HTERT RPE-1 (cell line): ENCODE data around the gene ZNF576.
"Not testable (repeated sequence)": the region's sequence is repeated elsewhere in the genome, so short reads cannot be mapped to it uniquely, and the experiment has no call there.

Experiments used
- in situ Hi-C: fragments of 300-500 bp; cut with MboI; formaldehyde crosslinking; loops from 4 replicates; pipeline ENCODE4 v1.14.3; 2020; ENCODE audit warnings: low sequenced_read_pairs

ZNF576 gene

GRCh38 chr19:43574424-43575155, 21.8 kb upstream of the ZNF576 start:
- in situ Hi-C loops: no loop called here

DNA sequence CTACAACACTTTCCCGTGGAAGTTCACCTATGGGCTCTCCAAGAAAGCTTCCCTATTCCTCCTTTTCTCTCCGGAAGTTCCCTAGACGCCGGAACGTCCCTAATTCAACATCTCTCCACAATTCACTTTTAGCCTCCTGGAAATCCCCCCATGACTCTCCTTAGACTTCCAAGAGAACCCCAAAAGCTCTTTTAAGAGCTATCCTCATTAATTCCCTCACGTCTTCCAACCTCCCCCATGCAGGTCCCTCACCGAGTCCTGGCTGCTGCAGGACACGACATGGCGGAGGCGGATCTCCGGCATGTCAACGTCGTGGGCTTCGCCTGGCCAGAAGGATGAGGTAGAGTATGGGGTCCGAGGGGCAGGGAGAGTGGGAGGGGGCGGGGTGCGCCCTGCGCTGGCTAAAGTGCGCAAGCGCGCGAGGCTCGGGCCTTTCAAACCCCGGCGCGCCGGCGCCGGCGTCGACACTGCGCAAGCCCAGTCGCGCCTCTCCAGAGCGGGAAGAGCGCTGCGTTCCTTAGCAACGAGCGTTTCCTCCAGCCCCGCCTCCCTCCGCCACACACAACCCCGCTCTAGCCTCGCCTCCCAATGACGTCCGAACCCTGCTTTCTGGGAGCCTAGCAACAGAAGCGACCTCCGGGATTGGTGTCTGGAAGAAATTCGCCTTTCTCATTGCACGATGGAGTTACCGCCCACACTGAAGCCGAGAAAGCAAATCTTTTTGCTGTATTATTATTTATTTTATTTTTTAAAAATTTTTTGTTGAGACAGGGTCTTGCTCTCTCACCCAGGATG, 21.0 kb upstream of the ZNF576 start, which contains the start of the genes PINLYP and XRCC1:
PINLYP (plus strand) TSS at position 646 of the 795 bp plus-strand sequence. CDS start 1,391 bp downstream, outside the sequence.
XRCC1 (minus strand) TSS at position 372 of the 795 bp plus-strand sequence; CDS start at position 303, 69 bp downstream.
- in situ Hi-C loops: no loop called here

- in situ Hi-C loops: no loop called here
Measured at GRCh38 chr19:43575955-43576878, 20.2 kb upstream of the ZNF576 start.

DNA sequence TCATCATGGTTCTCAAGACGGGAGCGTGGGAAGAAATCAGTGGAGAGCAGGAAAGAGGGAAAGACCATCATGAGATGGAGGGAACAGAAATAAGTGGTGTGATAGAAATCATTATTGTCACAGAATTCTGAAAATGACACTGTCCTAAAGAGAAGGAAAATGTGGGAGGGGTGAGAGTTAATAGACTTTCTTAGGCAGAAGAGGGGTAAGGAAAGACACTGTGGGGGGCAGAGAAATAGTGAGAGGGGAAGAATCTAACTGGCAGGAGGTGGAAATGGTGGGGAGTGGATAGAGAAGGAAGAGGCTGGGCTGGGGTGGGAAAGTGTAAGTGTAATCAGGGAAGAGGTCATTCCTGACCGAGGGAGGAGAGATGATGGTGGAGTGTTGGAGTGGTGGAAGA, 17.6 kb upstream of the ZNF576 start:
- in situ Hi-C loops: no loop called here

GRCh38 chr19:43581467-43581866, 14.9 kb upstream of the ZNF576 start:
- in situ Hi-C loops: no loop called here

DNA sequence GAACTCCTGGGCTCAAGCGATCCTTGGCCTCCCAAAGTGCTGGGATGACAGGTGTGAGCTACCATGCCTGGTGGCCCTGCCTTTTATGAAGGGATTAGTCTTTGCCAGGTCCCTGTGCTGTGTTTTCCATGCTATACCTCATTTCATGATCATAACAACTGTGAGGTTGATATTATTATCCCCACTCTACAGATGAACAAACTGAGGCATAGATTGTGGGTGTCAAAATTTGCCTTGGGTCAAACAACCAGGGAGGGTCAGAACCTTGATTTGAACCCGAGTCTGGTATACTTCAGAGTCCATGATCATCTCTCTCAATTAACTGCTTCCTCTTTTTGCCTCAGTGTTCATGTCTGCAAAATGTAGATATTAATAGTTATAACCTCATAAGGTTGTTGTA, 13.9 kb upstream of the ZNF576 start:
- in situ Hi-C loops: no loop called here

DNA sequence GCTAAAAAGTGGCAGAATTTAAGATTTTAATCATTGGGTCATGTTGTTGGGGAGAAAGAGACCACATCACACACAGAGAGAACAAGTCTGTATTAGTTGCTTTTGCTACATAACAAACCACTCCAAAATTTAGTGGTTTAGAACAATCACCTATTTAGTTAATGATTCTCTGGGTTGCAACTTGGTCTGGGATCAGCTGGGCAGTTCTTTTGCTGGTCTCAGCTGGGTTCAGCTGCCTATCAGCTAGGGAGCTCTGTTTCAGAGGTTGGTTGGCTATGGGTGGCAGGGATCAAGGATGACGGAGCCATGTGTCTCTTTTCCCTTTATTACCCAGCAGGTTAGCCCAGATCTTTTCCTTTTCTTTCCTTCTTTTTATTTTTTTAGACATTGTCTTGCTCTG, 11.9 kb upstream of the ZNF576 start:
- in situ Hi-C loops: no loop called here

DNA sequence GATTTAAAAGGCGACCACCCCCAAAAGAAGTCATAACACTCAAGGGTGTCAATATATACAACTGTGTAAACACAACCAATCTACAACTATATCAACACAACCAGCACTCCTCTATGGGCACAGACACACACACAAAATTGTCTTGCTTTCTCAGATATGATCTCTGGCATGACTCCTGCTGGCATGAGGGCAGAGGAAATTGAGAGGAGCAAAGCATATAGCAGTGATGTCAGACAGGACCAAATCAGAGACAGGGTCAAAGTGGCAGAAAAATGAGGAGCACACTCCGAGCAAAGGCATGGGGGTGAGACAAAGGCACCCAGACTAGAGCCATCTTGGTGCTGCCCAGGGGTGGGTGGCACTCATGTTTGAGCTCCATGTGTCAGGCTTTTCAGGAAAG, 10.0 kb upstream of the ZNF576 start:
- in situ Hi-C loops: no loop called here

GRCh38 chr19:43587029-43587428, 9.4 kb upstream of the ZNF576 start:
- in situ Hi-C loops: not testable (repeated sequence)

- in situ Hi-C loops: no loop called here
Measured at GRCh38 chr19:43589277-43589676, 7.1 kb upstream of the ZNF576 start.

GRCh38 chr19:43589678-43590077, 6.7 kb upstream of the ZNF576 start:
- in situ Hi-C loops: no loop called here

GRCh38 chr19:43591904-43592772, 4.3 kb upstream of the ZNF576 start:
- in situ Hi-C loops: no loop called here

GRCh38 chr19:43592800-43593350, 3.5 kb upstream of the ZNF576 start:
- in situ Hi-C loops: no loop called here

DNA sequence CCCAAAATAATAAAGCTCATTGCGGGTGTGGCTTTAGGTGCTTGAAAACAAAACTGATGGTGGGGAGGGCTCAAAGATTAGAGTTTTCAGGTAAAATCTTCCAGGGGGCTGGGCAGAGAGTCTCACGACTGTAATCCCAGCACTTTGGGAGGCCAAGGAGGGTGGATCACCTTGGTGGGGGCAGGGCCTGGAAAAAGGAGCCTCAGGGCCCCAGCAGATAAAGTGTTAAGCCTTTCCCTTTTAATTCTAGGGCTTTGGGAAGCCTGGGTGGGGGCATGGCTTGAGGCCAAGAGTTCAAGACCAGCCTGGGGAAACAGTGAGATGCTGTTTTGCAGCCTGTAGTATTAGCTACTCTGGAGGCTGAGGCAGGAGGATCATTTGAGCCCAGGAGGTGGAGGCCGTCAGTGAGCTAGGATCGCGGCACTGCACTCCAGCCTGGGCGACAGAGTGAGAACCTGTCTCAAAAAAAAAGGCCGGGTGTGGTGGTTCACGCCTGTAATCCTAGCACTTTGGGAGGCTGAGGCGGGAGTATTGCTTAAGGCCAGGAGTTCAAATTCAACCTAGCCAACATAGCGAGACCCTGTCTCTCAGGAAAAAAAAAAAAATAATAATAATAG, 2.2 kb upstream of the ZNF576 start:
- in situ Hi-C loops: no loop called here

- in situ Hi-C loops: no loop called here
Measured at GRCh38 chr19:43594710-43595604, 1.4 kb upstream of the ZNF576 start.

DNA sequence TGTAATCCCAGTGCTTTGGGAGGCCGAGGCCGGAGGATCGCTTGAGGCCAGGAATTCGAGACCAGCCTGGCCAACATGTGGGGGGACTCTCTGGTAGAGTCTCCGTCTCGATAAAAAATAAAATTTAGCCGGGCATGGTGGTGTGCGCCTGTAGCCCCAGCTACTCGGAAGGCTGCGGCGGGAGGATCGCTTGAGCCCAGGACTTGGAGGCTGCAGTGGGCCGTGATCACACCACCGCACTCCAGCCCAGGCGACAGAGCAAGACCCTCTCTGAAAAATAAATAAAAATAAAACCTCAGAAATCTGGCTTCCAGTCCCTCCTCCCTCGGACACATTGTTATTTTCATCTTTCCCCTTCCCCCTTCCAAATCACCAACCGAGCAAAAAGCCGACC, 793 bp upstream of the ZNF576 start:
- in situ Hi-C loops: no loop called here

- in situ Hi-C loops: no loop called here
Measured at GRCh38 chr19:43596842-43597461, 557 bp downstream of the ZNF576 start.

- in situ Hi-C loops: no loop called here
Measured at GRCh38 chr19:43597876-43598275, 1.5 kb downstream of the ZNF576 start.
